COLO668 (cell line): Measurements from ENCODE around the gene TFRC.
"Not testable (repeated sequence)": the region's sequence is repeated elsewhere in the genome, so short reads cannot be mapped to it uniquely, and the experiment has no call there.

ENCODE experiments used
- DNase-seq: peaks from one replicate; lab custom pipeline; 2025; ENCODE audit not compliant: unreplicated experiment; lab: John Stamatoyannopoulos, UW

TFRC gene

GRCh38 chr3:196049653-196050052 is 32.2 kb downstream of the TFRC start:
- DNase-seq, result no peak

DNA sequence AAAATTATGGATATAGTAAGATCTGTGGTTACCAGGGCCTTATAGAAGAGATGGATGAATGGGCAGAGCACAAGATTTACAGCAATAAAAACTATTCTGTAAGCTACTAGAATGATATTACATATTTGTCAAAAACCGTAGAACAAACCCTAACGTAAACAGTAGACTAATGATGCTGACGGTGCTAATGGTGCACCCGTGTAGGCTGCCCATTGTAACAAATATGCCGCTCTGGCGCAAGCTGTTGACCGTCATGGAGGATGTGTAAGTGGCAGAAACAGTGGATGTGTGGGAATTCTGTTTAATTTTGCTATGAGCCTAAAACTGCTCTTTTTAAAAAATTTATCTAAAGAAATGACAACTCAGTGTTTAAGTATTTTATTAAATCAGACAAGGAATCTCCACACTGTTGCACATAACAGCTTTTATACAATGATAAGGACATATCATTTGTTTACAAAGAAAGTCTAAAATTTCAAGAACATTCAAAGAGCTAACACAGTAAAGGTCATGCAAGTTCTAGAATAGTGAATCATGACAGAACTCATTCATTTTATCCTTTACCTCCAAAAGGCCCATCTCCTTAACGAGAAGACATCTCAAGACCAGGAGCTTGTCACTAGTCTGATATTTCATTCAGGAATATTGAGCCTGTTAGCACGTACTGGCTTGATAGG is 32.8 kb downstream of the TFRC start:
- no peak for DNase-seq

DNA sequence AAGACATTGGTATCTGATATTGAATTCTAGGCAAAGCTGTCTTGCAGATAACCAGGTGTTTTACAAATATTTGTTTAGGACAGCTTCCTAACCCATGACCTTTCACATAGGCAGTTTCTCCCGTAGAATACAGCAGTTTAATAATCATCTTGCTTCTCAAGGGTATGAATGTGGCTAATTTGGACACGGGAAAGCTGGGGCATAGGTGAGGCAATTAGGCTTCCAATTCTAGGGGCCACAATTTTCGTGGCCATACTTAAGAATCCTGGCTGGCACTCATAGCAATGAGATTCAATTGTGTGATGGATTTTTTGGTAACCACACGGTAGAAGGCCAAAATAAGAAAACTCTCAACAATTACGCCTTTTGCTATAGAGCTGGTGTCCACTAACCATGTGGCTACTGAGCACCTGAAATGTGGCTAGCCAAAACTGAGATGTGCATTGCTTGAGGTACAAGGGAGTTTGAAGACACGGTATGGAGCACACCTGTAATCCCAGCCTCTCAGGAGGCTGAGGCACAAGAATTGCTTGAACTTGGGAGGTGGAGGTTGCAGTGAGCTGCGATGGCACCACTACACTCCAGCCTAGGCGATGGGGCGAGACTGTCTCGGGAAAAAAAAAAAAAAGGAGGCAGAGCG is 34.4 kb downstream of the TFRC start:
- no peak for DNase-seq

- DNase-seq, result no peak
These were observed 37.4 kb downstream of the TFRC start for GRCh38 chr3:196044513-196044912.

DNA sequence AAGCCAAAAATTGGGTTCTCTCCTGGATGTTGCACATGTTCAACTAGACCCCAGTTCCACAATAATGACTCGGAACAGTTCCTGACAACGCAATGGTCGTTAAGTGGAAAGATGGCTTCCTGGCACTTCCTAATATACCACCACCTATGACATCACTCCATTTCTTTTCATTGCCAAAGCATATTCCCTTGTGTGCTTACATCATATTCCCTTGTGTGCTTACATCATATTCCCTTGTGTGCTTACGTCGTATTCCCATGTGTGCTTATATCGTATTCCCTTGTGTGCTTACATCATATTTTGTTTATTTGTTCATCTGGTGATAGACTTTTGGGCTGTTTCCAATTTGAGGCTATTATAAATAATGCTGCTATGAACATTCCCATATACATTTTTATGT is 39.2 kb downstream of the TFRC start:
- no peak for DNase-seq

- DNase-seq, result no peak
These were observed 42.5 kb downstream of the TFRC start for GRCh38 chr3:196039359-196039758.

GRCh38 chr3:196026059-196026458 is 55.8 kb downstream of the TFRC start:
- not testable (repeated sequence) for DNase-seq

DNA sequence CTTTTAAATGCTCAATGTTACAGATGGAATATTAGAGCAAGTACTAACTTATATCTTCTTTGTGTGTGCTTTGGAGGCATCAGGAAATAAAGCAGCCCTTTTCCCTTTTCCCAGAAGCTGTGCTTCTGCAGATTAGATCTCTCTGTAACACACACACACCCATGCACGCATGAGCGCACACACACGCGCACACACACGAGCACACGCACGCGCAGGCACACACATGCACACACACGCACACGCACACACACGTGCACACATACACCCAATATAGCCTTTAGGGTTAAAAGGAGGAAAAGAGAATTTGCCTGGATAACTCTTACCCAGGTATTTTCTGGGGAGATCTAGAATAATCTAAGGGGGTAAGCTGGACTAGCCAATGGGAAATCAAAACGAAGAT is 56.9 kb downstream of the TFRC start:
- no peak for DNase-seq

DNA sequence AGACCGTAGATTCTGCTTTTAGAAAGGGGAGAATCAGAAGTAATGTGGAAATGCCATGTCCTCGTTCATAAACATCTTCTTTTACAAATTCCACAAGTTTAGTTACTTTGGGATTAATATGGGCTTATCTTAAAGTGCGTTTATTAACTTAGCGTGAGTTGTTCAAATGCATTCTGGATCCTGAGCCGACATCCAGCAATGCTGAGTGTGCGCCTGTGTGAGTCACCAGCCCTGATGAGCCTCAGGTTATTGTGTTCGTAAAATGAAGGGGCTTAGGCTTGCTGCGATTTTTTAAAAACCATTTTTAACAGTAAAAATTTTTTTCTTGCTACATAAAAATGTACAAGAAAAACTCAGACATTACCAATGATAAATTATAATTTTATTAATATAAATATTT is 57.9 kb downstream of the TFRC start:
- DNase-seq, result no peak

DNA sequence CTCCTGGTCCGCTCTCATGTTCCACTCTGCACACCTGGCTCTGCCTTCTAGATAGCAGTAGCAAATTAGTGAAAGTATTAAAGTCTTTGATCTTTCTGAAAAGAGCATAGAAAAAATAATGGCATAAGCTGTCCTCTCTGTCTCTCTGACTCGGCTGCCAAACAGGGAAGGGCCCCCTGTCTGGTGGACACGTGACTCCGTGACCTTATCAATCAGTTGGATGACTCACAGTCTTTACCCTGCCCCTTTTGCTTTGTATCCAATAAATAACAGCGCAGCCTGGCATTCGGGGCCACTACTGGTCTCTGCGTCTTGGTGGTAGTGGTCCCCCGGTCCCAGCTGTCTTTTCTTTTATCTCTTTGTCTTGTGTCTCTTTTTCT is 59.4 kb downstream of the TFRC start:
- DNase-seq, result not testable (repeated sequence)

- DNase-seq, result no peak
These were observed 61.5 kb downstream of the TFRC start for GRCh38 chr3:196020373-196020772.

DNA sequence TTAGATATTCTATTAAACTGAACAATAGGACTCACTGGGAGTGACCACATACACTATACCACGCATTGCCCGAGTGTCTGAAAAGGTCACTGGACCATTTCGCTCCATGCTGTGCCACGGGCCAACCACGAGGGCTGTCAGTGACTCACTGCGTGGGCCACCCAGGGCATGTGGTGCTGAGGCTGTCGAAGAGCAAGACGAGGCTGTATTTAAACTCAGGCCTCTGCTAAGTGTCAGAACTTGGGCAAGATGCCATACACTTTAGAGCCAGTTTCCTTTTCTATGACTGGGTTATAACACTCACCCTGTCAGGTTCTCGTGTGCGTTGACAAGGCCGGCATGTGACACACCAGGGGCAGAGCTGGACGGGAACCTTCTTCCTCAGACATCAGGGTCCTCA is 62.3 kb downstream of the TFRC start:
- DNase-seq, result not testable (repeated sequence)

DNA sequence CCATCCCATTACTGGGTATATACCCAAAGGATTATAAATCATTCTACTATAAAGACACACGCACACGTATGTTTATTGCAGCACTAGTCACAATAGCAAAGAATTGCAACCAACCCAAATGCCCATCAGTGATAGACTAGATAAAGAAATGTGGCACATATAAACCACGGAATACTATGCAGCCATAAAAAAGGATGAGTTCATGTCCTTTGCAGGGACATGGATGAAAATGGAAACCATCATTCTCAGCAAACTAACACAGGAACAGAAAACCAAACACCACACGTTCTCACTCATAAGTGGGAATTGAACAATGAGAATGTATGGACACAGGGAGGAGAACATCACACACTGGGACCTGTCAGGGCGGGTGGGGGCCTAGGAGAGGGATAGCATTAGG is 63.7 kb downstream of the TFRC start:
- not testable (repeated sequence) for DNase-seq

GRCh38 chr3:196016485-196016884 is 65.4 kb downstream of the TFRC start:
- DNase-seq, result no peak

GRCh38 chr3:196016059-196016458 is 65.8 kb downstream of the TFRC start:
- no peak for DNase-seq

DNA sequence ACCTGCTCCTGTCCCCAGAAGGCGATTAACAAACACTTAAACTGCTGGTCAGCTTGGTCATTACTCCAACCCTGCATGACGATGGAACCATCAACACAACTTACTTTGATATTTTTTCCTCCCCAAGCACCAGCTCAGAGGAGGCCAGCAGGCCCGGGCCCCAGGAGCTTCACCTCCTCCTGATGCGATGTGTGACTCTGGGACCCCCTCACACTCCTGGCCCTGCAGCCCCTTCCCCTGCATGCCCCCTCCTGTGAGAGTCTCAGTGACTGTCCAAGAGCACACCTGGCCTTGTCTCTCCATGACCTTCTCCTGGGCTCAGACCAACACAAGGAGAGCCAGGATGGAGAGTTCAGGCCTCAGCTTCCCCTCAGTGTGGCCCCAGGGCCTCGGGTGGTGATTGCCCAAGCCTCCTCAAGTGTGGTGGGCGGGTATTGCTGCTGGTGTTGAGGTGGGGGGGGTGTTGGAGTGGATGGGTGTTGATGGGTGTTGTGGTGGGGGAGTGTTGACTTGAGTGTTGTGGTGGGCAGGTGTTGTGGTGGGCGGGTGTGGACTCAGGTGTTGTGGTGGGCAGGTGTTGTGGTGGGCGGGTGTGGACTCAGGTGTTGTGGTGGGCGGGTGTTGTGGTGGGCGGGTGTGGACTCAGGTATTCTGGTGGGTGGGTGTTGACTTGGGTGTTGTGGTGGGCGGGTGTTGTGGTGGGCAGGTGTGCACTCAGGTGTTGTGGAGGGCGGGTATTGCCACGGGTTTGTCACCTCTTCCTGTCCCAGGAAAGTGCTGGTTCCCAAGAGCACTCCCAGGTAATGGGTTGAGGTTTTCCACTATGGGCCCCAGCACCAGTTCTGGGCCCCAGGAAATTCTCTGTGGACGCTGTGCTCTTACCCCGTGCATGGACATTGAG is 68.1 kb downstream of the TFRC start:
- no peak for DNase-seq

GRCh38 chr3:196012941-196013476 is 68.9 kb downstream of the TFRC start:
- DNase-seq, result no peak

GRCh38 chr3:196012481-196012880 is 69.4 kb downstream of the TFRC start:
- no peak for DNase-seq

DNA sequence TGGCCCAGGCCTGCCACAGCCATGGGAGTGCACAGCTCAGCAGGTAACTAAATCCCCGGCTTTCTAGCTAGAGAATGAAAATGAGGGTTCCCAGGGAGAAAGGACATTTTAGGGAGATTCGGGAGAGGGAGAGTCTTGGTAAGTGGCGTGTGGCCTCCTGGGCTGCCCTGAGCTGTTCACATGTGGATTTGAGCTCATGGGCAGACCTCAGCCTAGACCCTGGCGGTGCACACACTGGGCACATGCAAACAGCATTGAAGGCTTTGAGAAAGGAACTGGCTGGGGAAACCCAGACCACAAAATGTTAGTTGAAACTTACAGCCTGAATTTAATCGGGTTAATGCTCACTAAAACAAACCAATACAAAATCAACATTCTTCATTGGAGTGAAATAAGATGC is 72.4 kb downstream of the TFRC start:
- DNase-seq, result no peak

DNA sequence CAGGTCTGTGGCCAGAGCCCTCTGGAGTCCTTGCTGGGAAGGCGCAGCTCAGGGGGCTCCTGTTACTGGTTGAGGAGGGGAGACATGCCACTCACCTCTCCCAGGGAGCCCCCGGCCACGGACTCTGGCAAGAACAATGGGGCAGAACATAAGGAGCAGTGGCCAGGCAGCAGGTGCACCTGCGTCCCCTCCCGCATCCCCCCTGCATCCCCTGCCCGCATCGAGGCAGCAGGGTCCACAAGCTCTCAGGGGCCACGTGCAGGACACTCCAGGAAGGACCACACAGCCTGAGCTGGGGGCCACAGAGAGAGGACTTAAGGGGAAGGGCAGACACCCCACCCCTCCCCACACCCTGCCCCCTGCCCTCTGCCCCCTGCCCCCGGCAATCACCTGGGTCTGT is 73.0 kb downstream of the TFRC start:
- DNase-seq, result no peak

- no peak for DNase-seq
These were observed 73.5 kb downstream of the TFRC start for GRCh38 chr3:196008387-196008786.
